Suppressor macrophage treated with lipopolysaccharide for 1 hour (primary cell): ENCODE measurements around the gene PRCP.

Source experiments
- DNase-seq, 3 donors: peaks; one replicate each; pipeline ENCODE4 v3.0.0-alpha.2; 2020 to 2022

The PRCP gene

GRCh38 chr11:82826526-82826925, 73.7 kb downstream of the PRCP start:
- DNase-seq, result no peak

GRCh38 chr11:82823647-82824619, 76.3 kb downstream of the PRCP start:
- no peak for DNase-seq

GRCh38 chr11:82818409-82819043, 81.7 kb downstream of the PRCP start:
- DNase-seq, result no peak

- DNase-seq, result peak; percentile 13 to 26 (median 18)
Measured at GRCh38 chr11:82815406-82815805, 84.8 kb downstream of the PRCP start.

- DNase-seq, result no peak
Measured at GRCh38 chr11:82814379-82814778, 85.9 kb downstream of the PRCP start.

GRCh38 chr11:82811369-82811768, 88.9 kb downstream of the PRCP start:
- no peak for DNase-seq

GRCh38 chr11:82810738-82811137, 89.5 kb downstream of the PRCP start:
- DNase-seq, result no peak

GRCh38 chr11:82810326-82810725, 89.9 kb downstream of the PRCP start:
- no peak for DNase-seq

- no peak for DNase-seq
Measured at GRCh38 chr11:82807646-82808045, 92.6 kb downstream of the PRCP start.

- DNase-seq, result no peak
Measured at GRCh38 chr11:82802710-82803109, 97.5 kb downstream of the PRCP start.

GRCh38 chr11:82796998-82797961, 103.0 kb downstream of the PRCP start:
- DNase-seq, result no peak

GRCh38 chr11:82794490-82794889, 105.7 kb downstream of the PRCP start:
- DNase-seq, result no peak

GRCh38 chr11:82792822-82793569, 107.2 kb downstream of the PRCP start:
- no peak for DNase-seq

- no peak for DNase-seq
Measured at GRCh38 chr11:82792319-82792718, 107.9 kb downstream of the PRCP start.

- DNase-seq, result no peak
Measured at GRCh38 chr11:82791779-82792178, 108.5 kb downstream of the PRCP start.

GRCh38 chr11:82790723-82791484, 109.3 kb downstream of the PRCP start:
- DNase-seq, result no peak

GRCh38 chr11:82787981-82788380, 112.2 kb downstream of the PRCP start:
- DNase-seq, result no peak

- DNase-seq, result no peak
Measured at GRCh38 chr11:82786836-82787235, 113.4 kb downstream of the PRCP start.

GRCh38 chr11:82786001-82786400, 114.2 kb downstream of the PRCP start:
- DNase-seq, result no peak

GRCh38 chr11:82782825-82783374, 117.3 kb downstream of the PRCP start:
- no peak for DNase-seq

- DNase-seq, result no peak
Measured at GRCh38 chr11:82778776-82779175, 121.5 kb downstream of the PRCP start.
